Measurements from ENCODE around the gene SCN5A.
A peak's percentile ranks its signal among the peaks of the same experiment; 100 is the strongest.

The SCN5A gene

DNA sequence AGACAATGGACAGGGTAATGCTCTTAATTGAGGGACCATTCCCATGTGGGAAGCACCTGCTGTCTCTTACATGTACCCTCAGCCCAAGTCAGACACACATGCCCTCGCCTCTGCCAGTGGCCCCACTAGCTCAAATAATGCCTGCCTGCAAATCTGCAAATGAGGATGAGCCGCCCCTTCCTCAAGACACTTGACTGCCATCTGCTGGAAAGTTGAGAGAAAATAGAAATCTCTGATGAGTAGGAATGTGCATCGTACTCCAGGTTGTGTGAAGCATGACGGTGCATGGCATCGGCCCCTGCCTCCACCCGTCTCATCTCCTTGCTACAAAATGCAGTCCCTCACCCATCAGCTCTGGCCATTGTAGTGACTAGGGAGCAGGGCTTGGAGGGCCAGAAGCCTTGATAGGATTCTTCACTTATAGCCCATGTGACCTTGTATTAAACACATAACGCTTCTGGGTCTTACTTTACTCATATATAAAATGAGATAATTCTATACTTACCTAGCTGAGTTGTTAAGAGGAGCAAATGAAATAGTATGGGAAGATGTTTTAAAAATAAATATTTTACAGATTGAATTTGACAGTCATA is 6.3 kb upstream of the SCN5A start:
- TF ChIP-seq EGR1 (IDR thresholded peaks at IDR 0.05) (no peak), TEAD4 (IDR thresholded peaks at IDR 0.05) (no peak), RAD21 (IDR thresholded peaks at IDR 0.05; ENCODE audit: low read depth) (peak; percentile 65)

DNA sequence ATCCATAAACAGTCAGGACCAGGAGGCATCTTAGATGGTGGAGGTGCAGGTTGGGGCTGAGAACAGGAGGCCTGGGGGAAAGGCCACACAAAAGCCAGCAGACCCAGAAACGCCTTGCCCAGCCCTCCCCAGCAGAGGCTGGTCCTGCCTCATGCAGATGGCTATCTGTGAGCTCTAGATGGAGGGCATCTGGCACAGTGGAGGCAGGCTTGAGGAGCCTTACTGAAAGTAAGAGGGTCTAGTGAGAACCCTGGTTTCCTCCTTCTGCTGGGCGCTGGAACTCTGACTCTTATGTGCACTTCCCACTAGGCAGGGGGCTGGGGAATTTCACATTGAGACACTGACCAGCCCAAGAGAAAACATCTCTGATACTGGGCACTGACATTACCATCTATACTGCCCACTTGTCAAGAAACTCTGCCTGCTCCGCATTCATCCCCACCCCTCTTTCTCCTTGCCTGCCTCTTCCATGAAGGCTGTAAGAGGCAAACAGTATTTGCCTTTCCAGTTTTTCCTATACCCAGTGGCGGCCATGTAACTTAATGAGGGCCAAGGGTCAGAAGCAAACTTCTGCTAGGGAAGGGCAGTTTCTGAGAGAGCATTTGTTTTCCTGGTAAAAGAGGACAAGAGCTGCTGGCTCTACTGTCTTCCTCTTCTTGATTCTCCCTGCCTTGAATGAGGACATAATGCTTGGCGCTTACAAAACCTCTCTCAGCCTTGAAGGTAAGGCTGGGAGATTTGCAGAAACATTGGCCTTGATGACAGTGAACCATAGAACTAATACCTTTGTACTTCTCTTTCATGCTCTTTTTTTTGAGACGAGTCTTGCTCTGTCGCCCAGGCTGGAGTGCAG is 4.4 kb upstream of the SCN5A start:
- TF ChIP-seq, protein P1, sequence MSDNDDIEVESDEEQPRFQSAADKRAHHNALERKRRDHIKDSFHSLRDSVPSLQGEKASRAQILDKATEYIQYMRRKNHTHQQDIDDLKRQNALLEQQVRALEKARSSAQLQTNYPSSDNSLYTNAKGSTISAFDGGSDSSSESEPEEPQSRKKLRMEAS (IDR thresholded peaks at IDR 0.05): no peak
- TF ChIP-seq EP300 (IDR thresholded peaks at IDR 0.05; ENCODE audit: borderline replicate concordance) (no peak), TCF12 (IDR thresholded peaks at IDR 0.05; ENCODE audit: low read depth) (no peak), NFIC (IDR thresholded peaks at IDR 0.05) (no peak)

DNA sequence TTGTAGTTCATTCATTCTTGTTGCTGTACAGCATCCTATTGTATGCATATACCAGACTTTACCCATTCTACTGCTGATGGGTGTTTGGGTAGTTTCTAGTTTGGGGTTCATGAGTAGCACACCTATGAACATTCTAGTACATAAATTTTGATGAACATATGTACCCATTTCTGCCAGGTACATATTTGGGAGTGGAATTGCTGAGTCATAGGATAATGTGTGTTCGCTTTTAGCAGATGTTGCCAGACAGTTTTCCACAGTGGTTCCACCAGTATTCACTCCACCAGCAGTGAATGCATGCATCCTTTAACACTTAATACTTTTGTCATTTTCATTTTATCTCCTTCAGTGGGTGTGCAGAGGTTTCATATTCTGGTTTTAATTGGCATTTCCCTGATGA is 3.4 kb upstream of the SCN5A start:
- no peak for TF ChIP-seq ZBTB7A (IDR thresholded peaks at IDR 0.05; ENCODE audit: low read depth)
- TF ChIP-seq EP300 (IDR thresholded peaks at IDR 0.05; ENCODE audit: borderline replicate concordance): no peak
- no peak for TF ChIP-seq CREB1 (IDR thresholded peaks at IDR 0.05; ENCODE audit: low read depth)
- no peak for TF ChIP-seq RAD21 (IDR thresholded peaks at IDR 0.05; ENCODE audit: low read depth)
- TF ChIP-seq, protein P1 (IDR thresholded peaks at IDR 0.05): no peak
- TF ChIP-seq, protein P2, sequence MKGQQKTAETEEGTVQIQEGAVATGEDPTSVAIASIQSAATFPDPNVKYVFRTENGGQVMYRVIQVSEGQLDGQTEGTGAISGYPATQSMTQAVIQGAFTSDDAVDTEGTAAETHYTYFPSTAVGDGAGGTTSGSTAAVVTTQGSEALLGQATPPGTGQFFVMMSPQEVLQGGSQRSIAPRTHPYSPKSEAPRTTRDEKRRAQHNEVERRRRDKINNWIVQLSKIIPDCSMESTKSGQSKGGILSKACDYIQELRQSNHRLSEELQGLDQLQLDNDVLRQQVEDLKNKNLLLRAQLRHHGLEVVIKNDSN (IDR thresholded peaks at IDR 0.05): no peak
- TF ChIP-seq FOXM1 (IDR thresholded peaks at IDR 0.05; ENCODE audit: borderline replicate concordance, low read depth): no peak

DNA sequence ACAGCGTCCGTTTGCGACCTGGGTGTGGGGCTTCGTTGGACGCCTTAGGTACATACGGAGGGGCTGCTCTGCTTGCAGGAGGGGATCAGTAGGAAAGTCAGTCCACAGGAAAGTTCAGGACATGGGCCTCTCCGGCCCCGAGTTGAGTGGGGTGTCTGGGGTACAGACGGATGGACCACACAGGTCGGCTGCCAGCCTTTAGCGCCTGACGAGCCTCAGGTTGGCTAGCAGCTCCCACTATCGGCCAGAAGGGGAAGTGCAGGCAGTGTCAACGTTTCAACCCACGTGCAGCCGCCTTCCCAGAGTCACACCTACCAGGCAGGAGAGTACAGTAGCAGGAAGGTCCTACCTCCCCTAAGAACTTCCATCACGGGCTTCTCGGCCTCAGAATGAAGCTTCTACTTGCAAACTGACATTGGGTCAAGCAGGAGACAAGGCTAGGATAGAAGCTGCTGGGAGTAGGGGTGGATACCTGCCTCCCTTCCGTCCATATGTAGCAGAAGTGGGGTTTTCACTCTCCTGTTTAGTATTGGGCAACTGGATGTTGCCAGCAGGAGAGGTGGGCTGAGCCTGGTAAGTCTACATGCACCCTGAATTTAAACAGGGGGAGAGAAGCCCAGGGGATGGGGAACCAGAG is 1.8 kb upstream of the SCN5A start:
- TF ChIP-seq, protein P2 (IDR thresholded peaks at IDR 0.05): peak; percentile 75
- TF ChIP-seq TAF1 (IDR thresholded peaks at IDR 0.05; ENCODE audit: low read depth) (no peak), RAD21 (IDR thresholded peaks at IDR 0.05; ENCODE audit: low read depth) (peak; percentile 86)
- TF ChIP-seq, protein P1 (IDR thresholded peaks at IDR 0.05): peak; percentile 99

DNA sequence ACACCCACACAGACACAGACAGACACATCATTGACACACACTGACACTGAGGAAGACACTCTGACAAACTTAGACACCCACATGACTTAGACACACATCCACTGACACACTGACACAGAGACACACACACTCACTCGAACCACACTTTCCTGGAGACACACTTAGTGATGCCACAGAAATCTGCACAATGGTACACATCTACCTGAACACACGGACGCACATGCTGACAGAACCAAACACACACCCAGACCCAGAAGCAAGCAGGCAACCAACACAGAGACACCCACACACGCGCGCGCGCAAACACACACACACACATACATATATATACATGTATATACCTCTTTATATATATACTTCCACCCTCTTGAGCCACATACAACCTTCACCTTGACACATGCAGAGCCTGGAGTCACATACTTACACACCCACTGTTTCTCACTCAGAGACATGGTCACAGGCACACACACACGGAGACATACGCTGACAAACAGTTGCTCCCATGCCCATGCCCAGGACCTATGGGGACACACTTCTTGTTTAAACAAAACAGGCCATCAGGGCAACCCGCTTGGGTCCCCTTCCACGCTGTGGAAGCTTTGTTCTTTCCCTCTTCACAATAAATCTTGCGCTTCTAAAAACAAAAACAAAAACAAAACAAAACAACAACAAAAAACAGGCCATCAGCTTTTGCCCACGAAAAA is 913 bp upstream of the SCN5A start:
- TF ChIP-seq RAD21 (IDR thresholded peaks at IDR 0.05; ENCODE audit: low read depth) (no peak), CEBPB (IDR thresholded peaks at IDR 0.05) (no peak), TEAD4 (IDR thresholded peaks at IDR 0.05) (no peak), EGR1 (IDR thresholded peaks at IDR 0.05) (no peak), CREB1 (IDR thresholded peaks at IDR 0.05; ENCODE audit: low read depth) (no peak), TCF12 (IDR thresholded peaks at IDR 0.05; ENCODE audit: low read depth) (no peak), EP300 (IDR thresholded peaks at IDR 0.05; ENCODE audit: borderline replicate concordance) (no peak), ZBTB7A (IDR thresholded peaks at IDR 0.05; ENCODE audit: low read depth) (no peak), YY1 (IDR thresholded peaks at IDR 0.05; ENCODE audit: low read depth) (no peak), FOXM1 (IDR thresholded peaks at IDR 0.05; ENCODE audit: borderline replicate concordance, low read depth) (no peak), TAF1 (IDR thresholded peaks at IDR 0.05; ENCODE audit: low read depth) (no peak), NFIC (IDR thresholded peaks at IDR 0.05) (no peak)
- TF ChIP-seq, protein P1 (IDR thresholded peaks at IDR 0.05): no peak
- TF ChIP-seq, protein P2 (IDR thresholded peaks at IDR 0.05): no peak
- TF ChIP-seq, protein P3, sequence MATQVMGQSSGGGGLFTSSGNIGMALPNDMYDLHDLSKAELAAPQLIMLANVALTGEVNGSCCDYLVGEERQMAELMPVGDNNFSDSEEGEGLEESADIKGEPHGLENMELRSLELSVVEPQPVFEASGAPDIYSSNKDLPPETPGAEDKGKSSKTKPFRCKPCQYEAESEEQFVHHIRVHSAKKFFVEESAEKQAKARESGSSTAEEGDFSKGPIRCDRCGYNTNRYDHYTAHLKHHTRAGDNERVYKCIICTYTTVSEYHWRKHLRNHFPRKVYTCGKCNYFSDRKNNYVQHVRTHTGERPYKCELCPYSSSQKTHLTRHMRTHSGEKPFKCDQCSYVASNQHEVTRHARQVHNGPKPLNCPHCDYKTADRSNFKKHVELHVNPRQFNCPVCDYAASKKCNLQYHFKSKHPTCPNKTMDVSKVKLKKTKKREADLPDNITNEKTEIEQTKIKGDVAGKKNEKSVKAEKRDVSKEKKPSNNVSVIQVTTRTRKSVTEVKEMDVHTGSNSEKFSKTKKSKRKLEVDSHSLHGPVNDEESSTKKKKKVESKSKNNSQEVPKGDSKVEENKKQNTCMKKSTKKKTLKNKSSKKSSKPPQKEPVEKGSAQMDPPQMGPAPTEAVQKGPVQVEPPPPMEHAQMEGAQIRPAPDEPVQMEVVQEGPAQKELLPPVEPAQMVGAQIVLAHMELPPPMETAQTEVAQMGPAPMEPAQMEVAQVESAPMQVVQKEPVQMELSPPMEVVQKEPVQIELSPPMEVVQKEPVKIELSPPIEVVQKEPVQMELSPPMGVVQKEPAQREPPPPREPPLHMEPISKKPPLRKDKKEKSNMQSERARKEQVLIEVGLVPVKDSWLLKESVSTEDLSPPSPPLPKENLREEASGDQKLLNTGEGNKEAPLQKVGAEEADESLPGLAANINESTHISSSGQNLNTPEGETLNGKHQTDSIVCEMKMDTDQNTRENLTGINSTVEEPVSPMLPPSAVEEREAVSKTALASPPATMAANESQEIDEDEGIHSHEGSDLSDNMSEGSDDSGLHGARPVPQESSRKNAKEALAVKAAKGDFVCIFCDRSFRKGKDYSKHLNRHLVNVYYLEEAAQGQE (IDR thresholded peaks at IDR 0.05; ENCODE audit: low read depth): no peak

All from Ishikawa (cell line).